IPS-15b (cell line): ENCODE results near the gene HELZ2.

Source experiments
- H3K27me3 ChIP-seq: one replicate; pipeline ENCODE4 v1.6.1; 2013; ENCODE audit warnings: low read length; ENCODE audit not compliant: control insufficient read depth, insufficient read depth
- H3K36me3 ChIP-seq: one replicate; pipeline ENCODE4 v1.6.1; 2013; ENCODE audit warnings: low read length; ENCODE audit not compliant: control insufficient read depth, insufficient read depth
- H3K4me1 ChIP-seq: one replicate; pipeline ENCODE4 v1.6.1; 2013; ENCODE audit warnings: mild to moderate bottlenecking, low read length; ENCODE audit not compliant: control insufficient read depth, insufficient read depth
- H3K4me3 ChIP-seq: one replicate; pipeline ENCODE4 v1.5.1; 2013; ENCODE audit warnings: low read depth, low read length
- H3K9ac ChIP-seq: one replicate; pipeline ENCODE4 v1.6.1; 2013; ENCODE audit warnings: low read depth, mild to moderate bottlenecking, low read length
- H3K9me3 ChIP-seq: one replicate; pipeline ENCODE4 v1.6.1; 2013; ENCODE audit warnings: mild to moderate bottlenecking, low read length; ENCODE audit not compliant: control insufficient read depth, insufficient read depth

The HELZ2 gene

DNA sequence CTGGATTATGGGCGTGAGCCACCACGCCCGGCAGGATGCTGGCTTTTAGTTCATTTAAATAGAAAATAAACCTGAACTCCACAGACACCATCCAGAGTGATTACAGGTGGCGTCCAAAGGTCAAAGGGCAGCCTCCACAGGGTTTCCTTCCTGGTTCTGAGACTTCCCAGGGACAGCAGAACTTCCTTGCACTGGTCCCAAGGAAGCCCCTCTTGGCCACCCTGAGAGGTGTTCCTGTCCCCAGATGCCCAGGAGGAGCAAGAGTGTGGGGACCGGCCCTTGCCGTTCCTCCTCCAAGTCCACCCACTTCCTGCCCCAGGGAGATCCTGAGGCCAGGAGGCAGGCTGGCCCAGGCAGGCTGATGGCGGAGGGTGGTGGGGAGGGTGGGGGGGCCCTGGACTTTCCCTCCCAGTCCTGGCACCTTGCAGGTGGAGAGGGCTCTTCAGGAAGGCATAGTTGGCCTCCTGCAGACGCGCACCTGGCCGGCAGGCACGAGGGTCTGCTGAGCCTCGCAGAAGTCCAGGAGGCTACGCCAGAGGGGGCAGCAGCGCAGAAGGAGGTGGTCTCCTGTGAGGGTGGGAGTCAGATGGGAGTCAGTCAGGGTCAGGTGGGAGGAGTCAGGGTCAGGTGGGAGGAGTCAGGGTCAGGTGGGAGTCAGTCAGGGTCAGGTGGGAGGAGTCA lies 15.1 kb downstream of the HELZ2 start:
- Histone ChIP-seq H3K36me3 (peaks cover 20% of the 10 kb centered on the region), H3K4me1 (no peaks in the 10 kb centered on the region), H3K9me3 (no peaks in the 10 kb centered on the region)

GRCh38 chr20:63557481-63557891 lies 16.6 kb downstream of the HELZ2 start:
- peaks cover 3% of the 10 kb centered on the region for H3K4me1 ChIP-seq
- H3K27me3 ChIP-seq, result no peaks in the 10 kb centered on the region
- H3K36me3 ChIP-seq, result peaks cover 15% of the 10 kb centered on the region
- H3K9me3 ChIP-seq, result no peaks in the 10 kb centered on the region
- no peak overlapping the region for H3K9ac ChIP-seq
- H3K4me3 ChIP-seq, result no peak overlapping the region

More for the DNA sequence above, 15.1 kb downstream of the HELZ2 start:
- Histone ChIP-seq H3K27me3 (no peaks in the 10 kb centered on the region), H3K9ac (no peak overlapping the region), H3K4me3 (no peak overlapping the region)

GRCh38 chr20:63556873-63557478 lies 17.1 kb downstream of the HELZ2 start:
- Histone ChIP-seq H3K9ac (no peak overlapping the region), H3K4me3 (no peak overlapping the region), H3K4me1 (peaks cover 3% of the 10 kb centered on the region), H3K36me3 (peaks cover 15% of the 10 kb centered on the region), H3K27me3 (no peaks in the 10 kb centered on the region), H3K9me3 (no peaks in the 10 kb centered on the region)

GRCh38 chr20:63555661-63556381 lies 18.2 kb downstream of the HELZ2 start:
- Histone ChIP-seq H3K4me1 (peaks cover 3% of the 10 kb centered on the region), H3K27me3 (no peaks in the 10 kb centered on the region), H3K9me3 (no peaks in the 10 kb centered on the region), H3K9ac (no peak overlapping the region), H3K36me3 (peaks cover 8% of the 10 kb centered on the region), H3K4me3 (no peak overlapping the region)

GRCh38 chr20:63554361-63555278 lies 19.4 kb downstream of the HELZ2 start:
- Histone ChIP-seq H3K9ac (peak overlapping the region; percentile 65), H3K4me1 (peaks cover 3% of the 10 kb centered on the region), H3K4me3 (peak overlapping the region; percentile 41), H3K36me3 (no peaks in the 10 kb centered on the region), H3K9me3 (no peaks in the 10 kb centered on the region), H3K27me3 (no peaks in the 10 kb centered on the region)

DNA sequence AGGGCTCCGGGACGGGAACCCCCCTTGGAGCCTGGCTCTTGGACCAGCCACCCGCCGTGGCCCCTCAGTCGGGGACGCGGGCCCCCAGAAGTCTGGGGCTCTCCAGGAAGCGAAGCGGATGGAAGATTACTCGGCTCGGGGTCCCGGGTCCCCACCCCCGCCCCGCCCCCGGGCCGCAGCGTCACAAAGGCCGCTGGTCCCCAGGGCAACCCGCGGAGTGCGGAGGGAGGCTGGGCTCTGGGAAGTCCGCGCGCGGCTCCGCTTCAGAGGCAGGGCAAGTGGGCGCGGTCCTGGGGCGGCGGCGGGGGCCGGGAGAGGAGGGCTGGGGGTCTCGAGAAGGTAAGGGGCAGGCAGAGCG lies 20.1 kb downstream of the HELZ2 start, which contains the start of gene FNDC11:
TSS of gene FNDC11 (plus strand) at position 227 of the 358 bp plus-strand sequence. CDS start 1,505 bp downstream, outside the sequence.
- Histone ChIP-seq H3K36me3 (no peaks in the 10 kb centered on the region), H3K9ac (peak within 1 kb of the TSS; percentile 65), H3K27me3 (no peaks in the 10 kb centered on the region), H3K4me3 (peak within 1 kb of the TSS; percentile 67), H3K4me1 (peaks cover 3% of the 10 kb centered on the region), H3K9me3 (no peaks in the 10 kb centered on the region)

DNA sequence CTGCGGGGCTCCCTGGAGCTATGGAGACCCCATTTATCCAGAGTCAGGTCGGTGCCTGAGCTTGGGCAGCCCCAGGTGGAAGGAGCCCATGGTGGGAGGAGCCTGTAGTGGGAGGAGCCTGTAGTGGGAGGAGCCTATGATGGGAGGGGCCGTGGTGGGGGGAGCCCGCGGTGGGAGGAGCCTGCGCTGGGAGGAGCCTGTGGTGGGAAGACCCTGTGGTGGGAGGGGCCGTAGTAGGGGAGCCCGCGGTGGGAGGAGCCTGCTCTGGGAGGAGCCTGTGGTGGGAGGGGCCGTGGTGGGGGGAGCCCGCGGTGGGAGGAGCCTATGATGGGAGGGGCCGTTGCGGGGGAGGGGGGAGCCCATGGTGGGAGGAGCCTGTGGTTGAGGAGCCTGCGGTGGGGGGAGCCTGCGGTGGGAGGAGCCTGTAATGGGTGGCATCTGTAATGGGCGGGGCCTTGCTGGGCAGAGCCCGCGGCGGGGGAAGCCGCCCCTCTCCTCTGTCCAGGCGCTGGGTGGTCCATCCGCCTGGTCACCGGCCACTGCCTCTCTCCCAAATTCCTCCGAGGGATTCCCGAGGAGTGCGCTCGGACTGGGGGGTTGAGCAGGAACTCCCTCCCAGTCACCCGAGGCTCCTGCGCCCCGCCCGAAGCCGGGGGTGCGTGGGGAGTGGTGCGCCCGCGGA lies 20.6 kb downstream of the HELZ2 start:
- Histone ChIP-seq H3K9ac (peak overlapping the region; percentile 47), H3K27me3 (no peaks in the 10 kb centered on the region), H3K36me3 (no peaks in the 10 kb centered on the region), H3K4me3 (peak overlapping the region; percentile 67), H3K4me1 (peaks cover 6% of the 10 kb centered on the region), H3K9me3 (no peaks in the 10 kb centered on the region)

- Histone ChIP-seq H3K4me3 (peak overlapping the region; percentile 41), H3K4me1 (peaks cover 8% of the 10 kb centered on the region), H3K9ac (peak overlapping the region; percentile 47), H3K36me3 (no peaks in the 10 kb centered on the region), H3K9me3 (no peaks in the 10 kb centered on the region), H3K27me3 (no peaks in the 10 kb centered on the region)
Measured at GRCh38 chr20:63552481-63553249, 21.4 kb downstream of the HELZ2 start.

DNA sequence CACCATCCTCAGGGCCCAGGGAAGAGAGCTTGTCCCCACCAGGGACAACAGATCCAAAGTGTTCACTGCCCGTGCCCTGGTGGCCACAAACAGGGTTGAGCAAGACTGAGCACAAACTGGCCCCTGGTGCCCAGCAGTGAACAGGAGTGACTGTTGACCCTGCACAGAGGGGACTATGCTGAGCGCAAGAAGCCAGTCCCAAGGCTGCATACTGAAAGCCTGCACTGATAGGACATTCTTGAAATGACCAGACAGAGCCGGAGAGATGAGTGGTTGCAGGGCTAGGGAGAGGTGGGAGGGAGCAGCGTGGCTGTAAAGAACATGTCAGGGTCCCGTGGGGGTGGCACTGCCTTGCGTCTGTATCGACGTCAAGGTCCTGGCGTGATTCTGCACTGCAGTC lies 23.0 kb downstream of the HELZ2 start:
- H3K36me3 ChIP-seq, result no peaks in the 10 kb centered on the region
- H3K4me1 ChIP-seq, result peaks cover 8% of the 10 kb centered on the region
- no peaks in the 10 kb centered on the region for H3K27me3 ChIP-seq

GRCh38 chr20:63549679-63550282 lies 24.3 kb downstream of the HELZ2 start:
- no peak overlapping the region for H3K9ac ChIP-seq
- H3K4me1 ChIP-seq, result peaks cover 8% of the 10 kb centered on the region

More for the DNA sequence above, 23.0 kb downstream of the HELZ2 start:
- Histone ChIP-seq H3K9ac (no peak overlapping the region), H3K9me3 (no peaks in the 10 kb centered on the region), H3K4me3 (no peak overlapping the region)

More at GRCh38 chr20:63549679-63550282, 24.3 kb downstream of the HELZ2 start:
- Histone ChIP-seq H3K27me3 (no peaks in the 10 kb centered on the region), H3K9me3 (no peaks in the 10 kb centered on the region), H3K36me3 (no peaks in the 10 kb centered on the region), H3K4me3 (no peak overlapping the region)
